CD4-positive, alpha-beta memory T cell (primary cell): ENCODE measurements around the gene TREH. TPM values are rescaled to one million over a fixed set of nuclear protein-coding genes. Genes with fewer than 3 reads are reported as not detected.
A peak's percentile ranks its signal among the peaks of the same experiment; 100 is the strongest.
"Not testable (repeated sequence)": the region's sequence is repeated elsewhere in the genome, so short reads cannot be mapped to it uniquely, and the experiment has no call there.

Experiments
- CTCF ChIA-PET: fragments of 350-600 bp; sonication (Branson Sonifier 250); formaldehyde crosslinking; loops from one replicate; lab custom pipeline; 2021; ENCODE audit warnings: inconsistent platforms; ENCODE audit not compliant: partially characterized antibody; lab: Charles Lee
- POLR2A ChIA-PET: fragments of 350-600 bp; sonication (Branson Sonifier 250); formaldehyde crosslinking; loops from one replicate; lab custom pipeline; 2021; ENCODE audit not compliant: partially characterized antibody; lab: Charles Lee
- DNase-seq, 5 donors: peaks; one replicate each; pipeline versions ENCODE4 v3.0.0 to v3.0.0-alpha.2; 2020 to 2022; ENCODE audit warnings: mixed read lengths in 1 of 5
- H3K27ac ChIP-seq: one replicate; pipeline ENCODE4 v1.7.0; 2013; ENCODE audit warnings: low read depth, low read length
- H3K27me3 ChIP-seq: 2 replicates; pipeline ENCODE4 v1.7.0; 2013; ENCODE audit warnings: mild to moderate bottlenecking, low read length, moderate library complexity; ENCODE audit not compliant: insufficient read depth
- H3K36me3 ChIP-seq: 2 replicates; pipeline ENCODE4 v1.7.0; 2013; ENCODE audit warnings: mild to moderate bottlenecking, low read length, moderate library complexity; ENCODE audit not compliant: insufficient read depth
- H3K4me1 ChIP-seq: 2 replicates; pipeline ENCODE4 v1.7.0; 2013; ENCODE audit warnings: mild to moderate bottlenecking, low read length, moderate library complexity; ENCODE audit not compliant: insufficient read depth
- H3K4me3 ChIP-seq, 2 donors: one replicate each; pipeline ENCODE4 v1.7.0; 2013; ENCODE audit warnings: low read length in 2 of 2, mild to moderate bottlenecking in 1 of 2
- H3K9me3 ChIP-seq, 2 donors: one replicate each; pipeline ENCODE4 v1.7.0; 2013; ENCODE audit warnings: low read length in 2 of 2, control low read depth in 1 of 2; ENCODE audit not compliant: control insufficient read depth in 1 of 2
- H3K27ac Mint-ChIP-seq, 7 donors: one replicate each; pipeline ENCODE4 v1.8.0; 2020 to 2021; ENCODE audit warnings: mixed read lengths in 7 of 7, mild to moderate bottlenecking in 6 of 7, inconsistent platforms in 3 of 7, moderate library complexity in 3 of 7
- H3K27me3 Mint-ChIP-seq, 2 donors: one replicate each; pipeline ENCODE4 v1.8.0; 2020 to 2021; ENCODE audit warnings: mixed read lengths in 2 of 2
- H3K36me3 Mint-ChIP-seq, 2 donors: one replicate each; pipeline ENCODE4 v1.8.0; 2020 to 2021; ENCODE audit warnings: mixed read lengths in 2 of 2, inconsistent platforms in 1 of 2, mild to moderate bottlenecking in 1 of 2
- H3K4me1 Mint-ChIP-seq, 4 donors: one replicate each; pipeline ENCODE4 v1.8.0; 2020 to 2021; ENCODE audit warnings: mixed read lengths in 4 of 4, mild to moderate bottlenecking in 1 of 4
- H3K4me3 Mint-ChIP-seq, 8 donors: one replicate each; pipeline ENCODE4 v1.8.0; 2020 to 2021; ENCODE audit warnings: mixed read lengths in 8 of 8, mild to moderate bottlenecking in 7 of 8, moderate library complexity in 6 of 8, inconsistent platforms in 3 of 8
- H3K9me3 Mint-ChIP-seq, 8 donors: one replicate each; pipeline ENCODE4 v1.8.0; 2020 to 2021; ENCODE audit warnings: mixed read lengths in 8 of 8, mild to moderate bottlenecking in 5 of 8, inconsistent platforms in 3 of 8, moderate library complexity in 1 of 8
- intact Hi-C: fragments of 100-400 bp; cut with micrococcal nuclease; formaldehyde crosslinking; loops from one replicate; pipeline ENCODE4 v1.15.1; 2023
- polyA plus RNA-seq, 2 donors: library from polyadenylated mRNA; unstranded; fragments of 300-500 nt; fragmentation: Illumina TruSeq; gene quantifications; one replicate each; pipeline ENCODE4 v1.2.3, GENCODE V29; 2021
- total RNA-seq, 2 experiments: library from RNA; stranded (reverse); gene quantifications; one replicate each; pipeline ENCODE4 v1.2.3, GENCODE V29; 2021

Gene TREH
- total RNA-seq, result not detected
- not detected for polyA plus RNA-seq

GRCh38 chr11:118679483-118679882, at the start of gene TREH:
Gene TREH, minus strand, starts transcription at chr11:118679650. Its CDS starts 23 bp downstream, at chr11:118679627.
- Mint-ChIP-seq H3K36me3 (peaks cover 0 to 3% of the 10 kb centered on the region in 2 donors), H3K4me3 (no peak within 1 kb of the TSS), H3K4me1 (no peaks in the 10 kb centered on the region), H3K9me3 (peaks cover 0 to 6% (median 4%) of the 10 kb centered on the region in 8 donors), H3K27ac (peak within 1 kb of the TSS in 1 of 7 donors; percentile 17), H3K27me3 (peaks cover 0 to 2% of the 10 kb centered on the region in 2 donors)
- ChIA-PET POLR2A (no interaction called here), CTCF (interaction anchor here (1.0 to 1.3 kb wide), 2 partner anchors 9 to 10 kb away, joined by 3 to 5 read pairs; no protein-coding TSS in a partner anchor)
- Histone ChIP-seq H3K4me1 (no peaks in the 10 kb centered on the region), H3K9me3 (no peaks in the 10 kb centered on the region), H3K27ac (no peak within 1 kb of the TSS), H3K36me3 (no peaks in the 10 kb centered on the region), H3K4me3 (no peak within 1 kb of the TSS), H3K27me3 (no peaks in the 10 kb centered on the region)
- DNase-seq, result no peak
- intact Hi-C loops, result no loop called here

GRCh38 chr11:118728112-118728511, 48.7 kb upstream of the TREH start:
- intact Hi-C loops, POLR2A ChIA-PET, DNase-seq, H3K4me1 ChIP-seq, H3K9me3 Mint-ChIP-seq, H3K9me3 ChIP-seq, H3K4me1 Mint-ChIP-seq, H3K4me3 Mint-ChIP-seq, H3K36me3 ChIP-seq, H3K27me3 Mint-ChIP-seq, H3K27me3 ChIP-seq, H3K36me3 Mint-ChIP-seq, H3K27ac ChIP-seq, H3K27ac Mint-ChIP-seq, H3K4me3 ChIP-seq: not testable (repeated sequence)
- CTCF ChIA-PET, result interaction anchor here (1.4 kb wide), 1 partner anchor 39 kb away, joined by 4 read pairs; no protein-coding TSS in a partner anchor

- H3K27ac Mint-ChIP-seq, H3K27me3 Mint-ChIP-seq, POLR2A ChIA-PET, H3K4me1 ChIP-seq, H3K4me3 ChIP-seq, H3K4me1 Mint-ChIP-seq, intact Hi-C loops, H3K27me3 ChIP-seq, H3K27ac ChIP-seq, DNase-seq, H3K36me3 ChIP-seq, H3K9me3 Mint-ChIP-seq, H3K4me3 Mint-ChIP-seq, H3K36me3 Mint-ChIP-seq, H3K9me3 ChIP-seq: not testable (repeated sequence)
- CTCF ChIA-PET, result interaction anchor here (1.0 kb wide), 1 partner anchor 37 kb away, joined by 3 read pairs; no protein-coding TSS in a partner anchor
Observed at GRCh38 chr11:118727721-118728066, 48.2 kb upstream of the TREH start.

GRCh38 chr11:118727001-118727720, 47.7 kb upstream of the TREH start:
- CTCF ChIA-PET, result interaction anchor here (1.0 kb wide), 1 partner anchor 37 kb away, joined by 3 read pairs; no protein-coding TSS in a partner anchor
- H3K36me3 Mint-ChIP-seq, H3K9me3 Mint-ChIP-seq, POLR2A ChIA-PET, H3K36me3 ChIP-seq, H3K9me3 ChIP-seq, H3K4me3 Mint-ChIP-seq, H3K27ac ChIP-seq, H3K4me1 ChIP-seq, H3K27me3 Mint-ChIP-seq, H3K4me3 ChIP-seq, H3K27ac Mint-ChIP-seq, DNase-seq, intact Hi-C loops, H3K4me1 Mint-ChIP-seq, H3K27me3 ChIP-seq: not testable (repeated sequence)

GRCh38 chr11:118721478-118722015, 42.1 kb upstream of the TREH start:
- CTCF ChIA-PET, H3K27ac Mint-ChIP-seq, H3K27ac ChIP-seq, H3K36me3 Mint-ChIP-seq, H3K36me3 ChIP-seq, H3K4me1 Mint-ChIP-seq, H3K9me3 Mint-ChIP-seq, H3K4me1 ChIP-seq, DNase-seq, intact Hi-C loops, H3K4me3 Mint-ChIP-seq, POLR2A ChIA-PET, H3K4me3 ChIP-seq, H3K27me3 Mint-ChIP-seq, H3K9me3 ChIP-seq, H3K27me3 ChIP-seq: not testable (repeated sequence)

- CTCF ChIA-PET, DNase-seq, H3K4me3 Mint-ChIP-seq, H3K36me3 Mint-ChIP-seq, H3K27me3 ChIP-seq, H3K9me3 Mint-ChIP-seq, H3K27ac ChIP-seq, POLR2A ChIA-PET, H3K4me1 ChIP-seq, H3K4me3 ChIP-seq, H3K36me3 ChIP-seq, H3K27me3 Mint-ChIP-seq, H3K9me3 ChIP-seq, H3K4me1 Mint-ChIP-seq, intact Hi-C loops: not testable (repeated sequence)
- peak overlapping the region in 1 of 7 donors; percentile 29 for H3K27ac Mint-ChIP-seq
Observed at GRCh38 chr11:118720740-118721139, 41.3 kb upstream of the TREH start.

- POLR2A ChIA-PET, H3K36me3 ChIP-seq, H3K4me1 ChIP-seq, intact Hi-C loops, DNase-seq, H3K4me3 Mint-ChIP-seq, CTCF ChIA-PET, H3K27me3 Mint-ChIP-seq, H3K27me3 ChIP-seq, H3K4me3 ChIP-seq, H3K36me3 Mint-ChIP-seq, H3K9me3 ChIP-seq, H3K9me3 Mint-ChIP-seq, H3K4me1 Mint-ChIP-seq, H3K27ac ChIP-seq, H3K27ac Mint-ChIP-seq: not testable (repeated sequence)
Observed at GRCh38 chr11:118720078-118720477, 40.6 kb upstream of the TREH start.
